Activated naive CD4-positive, alpha-beta T cell treated with anti-CD3 and anti-CD28 coated beads, Interleukin-2, amount 50 U/mL, for 16 hours (primary cell): ENCODE results near the gene DQX1.

Experiments
- DNase-seq: peaks from one replicate; pipeline ENCODE4 v3.0.0-alpha.2; 2020

The DQX1 gene

DNA sequence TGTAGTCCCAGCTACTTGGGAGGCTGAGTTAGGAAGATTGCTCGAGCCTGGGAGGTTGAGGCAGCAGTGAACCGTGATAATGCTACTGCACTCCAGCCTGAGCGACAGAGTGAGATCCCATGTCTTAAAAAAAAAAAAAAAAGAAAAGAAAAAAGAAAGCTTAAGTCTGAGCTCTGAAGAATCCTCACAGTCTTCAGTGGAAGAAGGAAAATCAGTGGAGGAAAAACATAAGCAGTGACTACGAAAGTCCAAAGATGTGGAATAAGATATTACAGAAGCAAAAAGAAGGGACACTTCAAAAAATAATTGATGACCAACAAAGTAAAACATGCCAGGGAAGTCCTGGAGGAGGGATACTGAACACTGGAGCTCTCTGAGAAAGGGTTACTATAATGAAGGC lies 15.8 kb downstream of the DQX1 start:
- no peak for DNase-seq

DNA sequence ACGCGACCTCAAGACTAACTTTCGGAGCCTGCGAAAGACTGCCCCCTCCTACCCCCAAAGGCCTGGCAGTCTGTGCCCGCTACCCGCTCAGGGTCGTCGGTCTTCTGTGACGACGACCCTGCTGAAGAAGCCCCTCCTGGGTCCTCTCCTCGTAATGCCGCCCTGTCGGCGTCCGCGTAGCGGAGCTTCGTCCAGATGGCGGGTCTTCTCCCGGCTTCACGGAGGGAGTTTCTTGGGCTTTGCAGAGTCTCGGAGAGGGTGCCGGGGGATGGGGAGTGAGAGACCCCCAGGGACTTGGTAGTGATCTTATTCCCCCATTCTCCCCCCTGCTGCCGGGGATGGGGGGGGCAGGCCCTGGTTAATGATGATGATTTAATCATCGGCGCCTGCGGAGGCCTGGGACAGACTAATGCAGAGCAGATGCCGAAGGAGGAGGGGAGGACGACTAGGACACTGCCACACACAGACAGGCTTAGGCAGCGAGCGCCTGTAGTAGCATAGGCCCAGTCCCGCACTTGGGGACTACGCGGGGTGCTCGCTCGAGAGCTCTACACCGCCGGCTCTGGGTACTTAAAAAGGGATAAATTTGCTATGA lies 18.0 kb downstream of the DQX1 start:
- DNase-seq: no peak

DNA sequence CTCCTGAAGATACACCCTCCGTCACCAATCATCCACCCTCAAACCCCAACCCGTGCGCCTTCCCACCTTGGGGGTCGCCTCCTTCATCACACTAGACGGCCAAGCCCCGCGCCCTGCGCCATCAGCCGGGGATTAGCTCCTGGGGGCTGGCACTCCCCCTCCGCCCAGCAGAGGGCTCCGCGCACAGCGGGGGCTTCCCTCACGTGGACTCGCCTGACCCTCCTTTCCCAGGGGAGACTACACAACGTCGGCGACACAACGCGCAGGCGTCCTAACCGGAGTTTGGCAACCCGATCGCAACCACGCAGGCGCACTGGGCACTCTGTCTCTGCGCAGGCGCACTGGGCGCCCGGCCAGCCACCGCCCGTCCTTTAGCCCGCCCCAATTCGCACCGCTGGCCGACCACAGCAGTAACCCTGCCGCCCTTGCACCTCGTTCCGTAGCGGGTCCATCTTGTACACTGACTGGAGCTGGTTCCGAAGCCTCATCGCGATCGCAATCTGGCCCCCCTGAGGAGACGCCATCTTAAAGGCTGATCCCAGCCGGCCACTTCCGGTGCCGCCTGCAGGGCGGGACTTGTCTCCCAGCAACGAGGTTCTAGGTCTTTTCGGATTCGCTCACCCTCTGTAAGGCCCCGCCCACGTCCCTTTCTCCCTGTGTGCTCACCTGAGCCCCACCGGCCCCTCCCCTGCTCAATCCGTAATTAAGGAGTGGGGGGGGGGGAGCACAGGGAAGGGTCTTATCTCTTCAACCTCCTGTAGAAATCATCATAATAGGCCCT lies 18.7 kb downstream of the DQX1 start, which contains the start of gene PCGF1:
TSS of gene PCGF1 (minus strand) at position 551 of the 781 bp plus-strand sequence. CDS start at position 524, 27 bp downstream.
- peak; percentile 100 for DNase-seq

DNA sequence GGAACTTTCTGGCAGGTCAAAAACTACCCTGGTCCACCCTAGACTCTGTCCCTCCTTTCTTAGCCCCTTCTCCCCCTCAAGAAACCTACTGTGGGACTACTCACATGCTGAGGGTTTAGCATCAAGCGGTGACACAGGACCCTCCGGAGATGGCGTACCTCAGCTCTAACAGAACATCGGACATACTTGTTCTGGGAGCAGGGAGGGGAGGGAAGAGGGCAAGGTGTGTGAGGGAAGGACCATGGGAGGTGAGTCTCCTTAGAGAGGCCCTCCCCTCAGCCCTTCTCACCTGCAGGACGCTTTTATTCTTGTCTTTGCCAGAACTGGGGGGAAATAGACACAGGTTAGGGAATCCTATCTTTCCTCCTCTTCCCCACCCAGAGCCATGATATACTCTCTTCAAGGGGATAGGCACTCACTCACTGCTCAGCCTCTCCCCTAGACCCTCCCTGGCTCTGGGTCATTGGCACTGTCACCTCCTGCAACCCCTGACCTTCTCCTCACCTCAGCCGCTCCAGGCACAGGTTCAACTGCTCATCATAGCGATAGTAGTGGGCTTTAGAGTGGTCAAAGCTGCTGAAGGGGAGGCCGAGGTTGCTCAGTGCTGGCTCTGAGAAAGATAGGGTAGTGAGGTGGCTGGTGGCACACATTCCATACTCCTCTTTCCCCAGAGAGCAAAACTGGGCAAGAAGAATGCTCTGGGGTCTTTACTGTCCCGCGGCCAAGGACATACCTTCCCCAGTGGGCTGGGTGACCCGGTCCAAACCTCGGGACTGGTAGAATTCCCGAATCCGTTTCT lies 20.4 kb downstream of the DQX1 start:
- DNase-seq: no peak

DNA sequence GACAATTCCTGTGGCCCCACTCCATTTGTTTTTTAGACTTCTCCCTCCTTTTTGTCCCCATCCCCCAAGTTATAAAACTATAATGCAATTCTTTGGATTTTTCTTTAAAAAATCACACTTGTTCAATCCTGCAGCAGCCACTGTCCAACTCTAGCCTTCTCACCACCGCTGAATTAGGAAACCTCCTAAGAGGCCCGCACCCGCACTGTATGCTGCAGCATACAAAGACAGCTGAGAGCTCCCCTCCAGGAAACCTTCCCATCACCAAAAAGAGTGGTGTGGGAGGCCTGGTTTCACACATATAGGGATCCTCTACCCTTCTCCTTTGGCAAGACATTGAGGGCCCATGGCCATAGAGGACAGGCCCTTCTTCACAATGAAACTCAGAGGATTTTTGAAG lies 21.4 kb downstream of the DQX1 start:
- DNase-seq: no peak

DNA sequence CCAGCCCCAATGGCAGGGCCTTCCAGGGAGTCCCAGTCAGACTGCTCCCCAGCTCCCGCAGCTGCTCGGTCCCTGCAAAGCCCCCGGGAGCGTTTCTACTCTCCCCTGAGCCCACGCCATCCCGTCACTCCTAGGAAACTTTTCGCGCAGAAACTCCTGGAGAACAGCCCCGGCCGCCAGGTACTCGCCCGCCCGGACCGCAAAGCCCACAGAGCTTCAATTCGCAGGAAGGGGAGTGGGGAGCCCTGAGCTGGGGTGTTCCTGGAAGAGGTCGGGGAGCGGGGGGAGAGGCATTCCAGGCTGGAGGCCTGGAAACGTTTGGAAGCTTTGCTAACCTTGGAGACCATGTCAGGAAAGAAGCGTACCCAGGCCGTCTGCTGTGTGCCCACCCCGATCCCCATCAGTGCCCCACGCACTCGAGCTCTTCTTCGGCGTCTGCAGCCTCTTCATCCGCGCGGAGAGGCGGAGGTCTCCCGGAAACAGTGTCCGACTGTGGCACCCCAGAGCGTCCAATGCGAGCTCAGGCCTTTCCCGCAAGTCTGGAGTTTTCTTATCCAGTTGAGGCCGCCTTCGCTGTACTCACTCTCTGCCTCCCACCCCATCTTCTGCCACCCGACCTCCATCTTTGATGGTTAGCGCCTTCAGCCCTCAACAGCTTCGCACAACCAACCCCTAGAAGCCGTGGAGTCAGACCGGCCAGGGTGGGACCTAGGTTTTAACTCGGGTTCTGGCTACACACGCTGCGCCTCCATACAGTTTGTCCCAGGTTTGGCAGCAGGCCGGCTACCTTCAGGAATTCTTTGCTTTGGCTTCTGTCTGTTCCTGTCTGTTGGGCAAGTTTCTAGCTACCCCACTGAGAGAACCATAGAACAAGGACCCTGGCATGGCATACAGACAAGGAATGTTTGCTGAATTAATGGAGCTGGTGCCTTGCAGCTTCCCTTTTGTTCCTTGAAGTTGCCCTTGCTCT lies 22.2 kb downstream of the DQX1 start:
- no peak for DNase-seq

DNA sequence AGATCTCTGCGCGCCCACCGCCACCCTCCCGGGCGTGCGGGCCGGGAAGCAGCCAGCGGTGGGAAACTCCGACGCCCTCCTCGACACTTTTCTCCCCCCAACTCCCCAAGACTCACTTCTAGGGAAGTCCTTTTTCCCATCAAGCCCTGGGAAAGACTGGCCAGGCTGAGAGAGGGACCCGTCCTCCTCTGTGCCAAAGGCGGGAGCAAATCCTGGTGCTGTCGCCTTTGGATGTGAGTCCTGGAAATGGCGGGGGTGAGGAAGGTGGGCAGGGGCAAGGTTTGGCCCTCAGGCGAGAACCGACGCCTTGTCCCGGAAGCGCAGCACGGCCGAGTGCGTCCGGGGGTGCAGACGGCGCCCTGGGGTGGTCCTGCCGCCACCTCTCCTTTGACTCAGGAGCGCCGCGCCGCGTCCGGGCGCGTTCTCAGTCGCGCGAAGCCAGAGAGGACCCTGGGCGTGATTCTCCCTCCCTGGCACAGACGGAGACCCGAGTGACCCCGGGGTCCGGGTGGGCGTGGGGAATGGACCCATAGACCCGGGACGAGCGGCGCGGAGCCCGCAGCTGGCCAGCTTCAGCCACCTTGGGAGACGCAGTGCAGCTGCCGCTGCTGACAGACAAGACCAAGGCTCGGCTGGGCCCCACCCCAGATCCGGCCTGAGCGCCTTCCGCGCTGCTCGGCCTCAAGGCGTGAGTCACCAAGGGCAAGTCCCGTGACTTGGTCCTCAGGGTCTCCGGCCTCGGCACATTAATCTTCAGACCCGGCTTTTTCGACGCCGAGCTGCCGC lies 23.1 kb downstream of the DQX1 start:
- no peak for DNase-seq

DNA sequence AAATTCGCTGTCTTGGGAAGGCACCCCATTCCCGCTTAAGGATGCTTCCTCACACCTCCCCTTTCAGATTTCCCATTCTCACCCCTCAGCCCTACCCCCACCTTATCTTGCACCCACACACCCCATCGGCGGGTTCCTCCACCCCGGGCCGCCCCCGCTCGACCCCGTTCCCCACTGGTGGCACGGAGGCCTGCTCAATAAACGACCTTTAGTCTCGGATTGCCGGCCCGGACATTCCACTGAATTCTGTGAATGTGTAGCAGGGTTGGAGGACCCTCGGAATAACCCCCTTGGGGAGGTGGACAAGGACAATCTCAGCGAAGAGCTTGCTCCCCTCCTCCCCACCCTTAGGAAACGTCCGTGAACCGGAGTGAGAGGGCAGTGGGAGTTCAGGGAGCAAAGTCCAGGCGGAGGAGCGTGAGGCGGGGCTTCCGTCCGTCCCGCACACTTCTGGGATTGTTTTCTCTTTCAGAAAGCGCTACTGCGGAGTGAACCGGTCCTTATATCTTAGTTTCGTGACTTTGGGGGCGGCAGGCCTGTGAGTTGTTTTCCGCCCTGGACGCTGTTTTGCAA lies 23.8 kb downstream of the DQX1 start:
- DNase-seq: no peak

DNA sequence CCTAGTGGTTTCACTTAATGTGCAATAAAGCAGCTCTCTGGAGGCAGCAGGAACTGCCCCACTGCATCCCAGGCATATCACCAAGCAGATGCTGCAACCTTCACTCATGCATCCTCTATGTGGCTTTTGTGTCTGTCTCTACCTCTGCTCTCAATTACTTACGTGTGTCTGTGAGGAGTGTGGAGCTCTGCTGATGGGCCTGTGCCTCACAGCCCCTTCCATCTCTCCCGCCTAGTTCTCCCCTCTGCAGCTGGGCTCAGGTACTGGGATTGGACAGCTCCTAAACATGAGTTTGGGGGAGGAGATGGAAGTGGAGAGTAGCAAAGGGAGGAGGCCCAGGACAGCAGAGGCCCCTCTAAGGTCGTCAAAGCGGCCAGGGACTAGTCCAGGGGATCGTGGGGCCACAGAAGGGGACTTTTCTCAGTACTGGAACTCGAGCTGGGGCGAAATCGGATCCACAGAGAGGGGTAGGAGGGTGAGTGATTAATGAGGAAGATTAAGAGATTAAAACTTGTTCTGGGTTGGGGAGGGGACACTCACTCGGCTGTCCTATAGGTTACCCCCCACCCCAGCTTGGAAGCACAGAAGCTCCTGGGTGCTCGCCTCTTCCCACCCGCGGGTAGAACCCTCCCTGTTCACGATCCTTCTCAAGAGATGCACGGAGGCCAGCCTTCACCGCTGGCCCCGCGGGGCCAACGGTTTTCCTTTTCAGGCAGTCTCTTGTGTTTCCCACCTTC lies 24.5 kb downstream of the DQX1 start:
- DNase-seq: no peak

DNA sequence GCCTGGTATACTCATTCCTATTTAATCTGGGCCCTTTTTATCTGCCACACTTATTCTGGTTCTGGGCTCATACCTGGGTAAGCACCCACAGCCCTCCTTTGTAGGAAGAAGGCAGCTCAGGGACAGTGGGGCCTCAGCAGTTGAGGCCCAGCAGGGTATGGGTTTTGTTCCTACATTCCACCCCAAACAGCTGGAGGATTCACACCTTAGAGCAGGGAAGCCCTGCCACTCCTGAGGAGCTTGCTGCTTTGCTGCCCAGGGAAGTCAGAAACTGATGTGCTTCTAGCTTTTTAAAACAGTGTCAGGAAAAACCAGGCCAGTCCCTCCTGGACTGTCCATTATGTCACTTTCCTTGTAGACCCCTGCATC lies 25.5 kb downstream of the DQX1 start:
- DNase-seq: no peak

DNA sequence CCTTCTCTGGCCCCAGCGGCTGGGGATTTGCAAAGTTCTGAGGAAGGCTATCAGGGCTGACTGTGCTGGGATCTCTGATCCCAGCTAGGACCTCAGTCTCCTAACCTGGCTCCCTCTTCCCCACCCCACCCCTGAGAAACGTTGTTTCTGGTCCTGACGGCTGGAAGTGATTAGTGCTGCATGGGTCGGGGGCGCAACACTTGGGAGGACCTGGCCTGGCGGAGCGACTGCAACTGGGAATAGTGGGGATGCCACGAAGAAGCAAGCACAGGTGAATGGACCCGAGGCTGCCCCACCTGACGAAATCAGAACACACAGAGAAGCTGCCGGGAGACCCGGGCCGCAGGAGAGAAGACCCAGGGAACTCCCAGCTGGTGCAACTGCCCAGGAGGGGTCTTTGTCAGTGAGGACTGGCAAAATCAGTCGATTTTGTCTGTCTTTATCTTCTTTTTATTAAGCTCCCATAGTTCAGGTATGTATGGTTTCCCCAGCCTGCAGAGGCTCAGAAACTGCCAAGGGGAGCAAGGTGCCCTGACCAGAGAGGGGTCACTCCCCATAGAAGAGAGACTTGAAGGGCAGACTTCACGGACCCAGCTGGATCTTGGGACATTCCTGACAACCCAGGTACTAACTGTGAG lies 26.0 kb downstream of the DQX1 start:
- DNase-seq: no peak

DNA sequence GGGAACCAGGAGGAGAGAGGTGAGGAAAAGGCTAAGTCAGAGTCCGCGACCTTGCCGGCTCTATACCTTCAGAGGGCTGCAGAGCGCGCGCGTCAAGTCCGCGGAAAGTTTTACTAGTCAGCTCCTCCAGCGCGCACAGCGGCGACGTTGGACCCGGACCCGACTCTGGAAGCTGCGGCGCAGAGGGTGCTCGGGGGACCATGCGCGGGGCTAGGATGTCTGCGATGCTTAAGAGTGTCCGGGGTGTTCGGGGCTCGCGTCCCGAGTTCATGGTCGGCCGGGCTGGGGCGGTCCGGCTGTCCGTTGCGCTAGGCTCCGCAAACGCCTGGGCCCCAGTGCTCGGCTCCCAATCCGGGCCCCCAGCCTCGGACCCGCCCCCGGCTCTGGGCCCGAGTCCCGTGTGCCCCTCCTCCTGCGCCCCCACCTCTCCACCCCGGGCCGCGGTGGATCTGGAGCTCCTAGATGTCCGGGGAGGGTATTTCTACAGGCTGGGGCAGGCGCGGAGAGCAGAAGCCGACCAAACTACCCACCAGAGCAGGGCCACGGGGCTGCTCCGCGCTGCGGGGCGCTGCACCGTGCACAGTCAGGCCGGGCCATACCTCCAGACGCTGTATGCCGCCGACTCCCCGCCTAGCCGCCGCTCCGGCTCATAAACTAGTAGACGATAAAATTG lies 26.6 kb downstream of the DQX1 start, which contains the start of gene LBX2:
TSS of gene LBX2 (minus strand) at position 337 of the 673 bp plus-strand sequence. CDS start at position 271, 66 bp downstream.
- DNase-seq: peak; percentile 50

DNA sequence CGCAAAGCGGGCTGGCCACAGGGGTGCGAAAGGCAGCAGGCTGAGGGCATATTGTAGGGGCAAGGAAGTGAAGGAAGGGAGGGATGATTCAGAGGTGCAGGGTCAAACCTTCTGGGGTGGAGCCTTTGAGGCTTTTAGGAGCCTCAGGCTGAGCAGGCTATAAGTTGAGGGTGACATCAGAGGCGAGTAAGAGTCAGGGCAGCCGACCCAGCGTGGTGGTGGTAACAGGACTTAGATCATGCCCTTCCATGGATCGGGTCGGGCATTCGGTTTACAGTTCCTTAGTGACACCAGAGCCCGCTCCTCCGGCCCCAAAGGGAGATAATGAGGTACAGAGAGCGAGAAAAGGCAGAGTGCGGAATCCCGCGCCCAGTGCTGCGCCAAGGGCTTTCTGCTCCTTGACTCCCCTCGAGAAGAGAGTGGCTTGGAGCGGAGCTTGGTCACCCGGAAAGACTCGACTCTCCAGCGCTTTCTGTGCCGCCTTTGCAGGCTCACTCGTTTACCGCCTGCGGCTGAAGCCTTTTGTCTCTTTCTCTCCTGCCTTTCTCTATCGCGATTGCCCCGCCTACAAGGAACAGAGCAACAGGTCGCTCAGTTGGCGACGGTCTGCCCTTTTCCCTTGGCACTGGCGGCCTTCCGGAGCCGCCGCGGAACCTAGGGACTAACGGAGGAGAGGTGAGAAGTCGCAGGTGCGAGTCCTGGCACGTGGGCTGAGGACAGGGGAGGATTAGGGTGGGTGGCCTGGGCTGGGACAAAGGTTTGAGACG lies 27.3 kb downstream of the DQX1 start:
- DNase-seq: no peak

DNA sequence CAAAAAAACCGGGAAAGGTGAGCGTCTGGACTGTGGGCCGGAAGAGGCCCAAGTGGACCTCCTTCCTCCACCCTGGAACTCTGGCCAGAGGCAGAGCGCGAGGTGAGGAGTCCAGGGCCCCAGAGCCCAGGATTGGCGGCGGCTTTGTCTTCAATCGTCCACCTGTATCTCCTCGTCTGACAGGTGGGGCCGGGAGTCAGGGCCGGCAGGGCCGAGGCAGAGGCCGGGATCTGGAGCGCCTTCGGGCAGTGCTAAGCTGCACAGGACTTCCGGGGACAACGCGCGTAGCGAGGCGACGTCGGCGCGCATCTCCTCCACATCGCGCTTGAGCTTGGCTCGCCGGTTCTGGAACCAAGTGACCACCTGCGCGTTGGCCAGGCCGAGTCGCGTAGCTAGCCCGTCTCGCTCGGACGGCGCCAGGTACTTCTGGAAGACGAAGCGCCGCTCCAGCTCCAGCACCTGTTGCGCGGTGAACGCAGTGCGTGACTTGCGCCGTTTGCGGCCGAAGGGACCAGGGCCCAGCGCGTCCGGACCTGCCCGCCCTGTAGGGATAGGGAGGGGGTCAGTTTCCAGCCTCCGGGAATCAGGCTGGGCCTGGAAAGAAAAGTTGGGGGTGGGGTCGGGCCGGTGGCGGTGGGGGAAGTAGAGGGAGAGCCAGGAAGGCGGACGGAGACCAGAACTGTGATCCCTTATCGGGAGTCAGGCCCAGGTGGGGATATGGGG lies 28.1 kb downstream of the DQX1 start:
- DNase-seq: no peak

DNA sequence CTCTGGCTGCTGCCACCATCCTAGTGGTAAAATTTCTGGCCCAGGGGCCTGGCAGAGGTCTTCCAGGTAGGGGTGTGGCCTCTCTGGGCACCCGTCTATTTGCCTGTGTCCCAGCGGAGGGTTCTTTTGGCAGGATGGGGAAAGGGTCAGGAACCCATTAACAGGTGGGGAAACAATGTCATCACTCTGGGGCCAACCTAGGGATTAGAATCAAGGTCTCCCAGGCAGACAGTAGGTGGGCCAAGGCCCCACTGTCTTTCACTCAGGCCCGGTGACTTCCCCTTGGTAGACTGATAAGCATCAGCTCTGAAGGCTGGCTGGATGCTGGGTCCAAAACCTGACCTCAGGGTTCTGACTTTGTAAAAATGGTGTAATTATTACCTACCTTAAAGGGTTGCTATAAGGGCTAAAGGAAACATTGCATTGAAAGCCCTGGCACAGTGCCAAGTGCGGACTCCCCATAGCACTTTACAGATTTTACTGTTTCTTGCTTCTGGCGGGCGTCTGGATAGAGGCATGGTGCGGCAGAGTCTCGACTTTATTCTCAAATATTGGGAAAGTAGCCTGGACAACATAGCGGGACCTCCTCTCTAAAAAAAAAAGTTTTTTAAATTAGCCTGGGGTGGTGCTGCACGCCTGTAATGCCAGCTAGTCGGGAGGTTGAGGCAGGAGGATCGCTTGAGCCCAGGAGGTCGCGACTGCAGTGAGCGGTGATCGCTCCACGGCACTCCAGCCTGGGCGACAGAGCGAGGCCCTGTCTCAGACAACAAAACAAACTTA lies 28.8 kb downstream of the DQX1 start:
- no peak for DNase-seq

DNA sequence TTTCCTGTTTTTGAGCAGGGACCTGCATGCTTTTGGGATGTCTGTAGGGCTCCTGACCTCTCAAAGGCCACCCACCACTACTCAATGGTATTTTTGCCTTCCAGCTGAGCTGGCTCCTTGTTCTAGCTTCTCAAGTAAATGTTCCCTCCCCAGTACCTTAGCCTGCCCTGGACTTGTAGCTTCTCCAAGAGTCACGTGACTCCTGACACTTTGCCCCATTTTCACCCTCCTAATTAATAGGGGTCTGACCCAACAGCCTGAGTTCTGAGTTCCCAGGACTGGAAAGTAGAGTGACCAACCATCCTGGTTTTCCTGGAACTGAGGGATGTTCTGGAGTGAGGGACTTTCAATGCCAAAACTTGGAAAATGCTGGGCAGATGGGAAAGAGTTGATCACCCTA lies 30.6 kb downstream of the DQX1 start:
- DNase-seq: no peak

DNA sequence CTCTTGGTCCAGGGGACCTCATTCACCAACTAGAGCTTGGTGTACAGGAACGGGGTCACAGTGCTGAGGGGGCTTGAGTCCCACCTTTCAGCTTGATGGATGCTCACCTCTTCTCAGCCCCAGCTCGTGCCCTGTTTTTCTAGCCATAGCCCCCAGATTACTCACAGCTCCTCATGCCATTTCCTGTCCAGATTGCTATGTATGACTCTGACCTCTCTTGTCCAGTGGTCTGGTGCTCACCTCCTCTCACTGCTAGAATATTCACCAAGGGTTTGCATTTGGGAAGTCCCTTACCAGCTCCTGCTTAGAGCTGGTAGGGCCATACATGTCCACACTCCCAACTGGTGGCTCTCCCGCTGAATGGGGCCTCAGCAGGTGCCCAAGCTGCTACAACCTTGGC lies 32.5 kb downstream of the DQX1 start:
- no peak for DNase-seq
